ENCODE data around the gene FAM167B.
A peak's percentile ranks its signal among the peaks of the same experiment; 100 is the strongest.
"Not testable (repeated sequence)": the region's sequence is repeated elsewhere in the genome, so short reads cannot be mapped to it uniquely, and the experiment has no call there.

The FAM167B gene

GRCh38 chr1:32257227-32257508 is 10.1 kb downstream of the FAM167B start:
- FAIRE-seq (no peak), DNase-seq (ENCODE audit: low spot score) (no peak)

- not testable (repeated sequence) for DNase-seq (ENCODE audit: low spot score); FAIRE-seq
Observed at GRCh38 chr1:32263236-32263593, 16.2 kb downstream of the FAM167B start.

GRCh38 chr1:32263744-32264143 is 16.7 kb downstream of the FAM167B start:
- FAIRE-seq (no peak), DNase-seq (ENCODE audit: low spot score) (no peak)

- FAIRE-seq, result no peak
- DNase-seq (ENCODE audit: low spot score), result no peak
Observed at GRCh38 chr1:32265846-32266245, 18.8 kb downstream of the FAM167B start.

- FAIRE-seq (no peak), DNase-seq (ENCODE audit: low spot score) (no peak)
Observed at GRCh38 chr1:32266921-32267591, 20.0 kb downstream of the FAM167B start.

- FAIRE-seq (no peak), DNase-seq (ENCODE audit: low spot score) (no peak)
Observed at GRCh38 chr1:32269744-32270143, 22.7 kb downstream of the FAM167B start.

- no peak for FAIRE-seq
Observed at GRCh38 chr1:32272557-32273390, 25.8 kb downstream of the FAM167B start.

GRCh38 chr1:32273391-32274208 is 26.6 kb downstream of the FAM167B start:
- DNase-seq (ENCODE audit: low spot score), result peak; percentile 64
- no peak for FAIRE-seq

More at GRCh38 chr1:32272557-32273390, 25.8 kb downstream of the FAM167B start:
- DNase-seq (ENCODE audit: low spot score), result no peak

- DNase-seq (ENCODE audit: low spot score) (no peak), FAIRE-seq (no peak)
Observed at GRCh38 chr1:32274646-32275340, 27.8 kb downstream of the FAM167B start.

GRCh38 chr1:32275424-32275823 is 28.4 kb downstream of the FAM167B start:
- DNase-seq (ENCODE audit: low spot score) (no peak), FAIRE-seq (no peak)

- FAIRE-seq (no peak), DNase-seq (ENCODE audit: low spot score) (no peak)
Observed at GRCh38 chr1:32276032-32276782, 29.2 kb downstream of the FAM167B start.

- not testable (repeated sequence) for FAIRE-seq; DNase-seq (ENCODE audit: low spot score)
Observed at GRCh38 chr1:32284777-32285176, 37.8 kb downstream of the FAM167B start.

GRCh38 chr1:32285658-32286057 is 38.6 kb downstream of the FAM167B start:
- DNase-seq (ENCODE audit: low spot score) (no peak), FAIRE-seq (no peak)

GRCh38 chr1:32286763-32287162 is 39.7 kb downstream of the FAM167B start:
- FAIRE-seq, result no peak

GRCh38 chr1:32289256-32289655 is 42.2 kb downstream of the FAM167B start:
- no peak for FAIRE-seq

More at GRCh38 chr1:32286763-32287162, 39.7 kb downstream of the FAM167B start:
- no peak for DNase-seq (ENCODE audit: low spot score)

GRCh38 chr1:32291145-32291707 is 44.2 kb downstream of the FAM167B start:
- DNase-seq (ENCODE audit: low spot score), result peak; percentile 79
- FAIRE-seq, result peak; percentile 79

More at GRCh38 chr1:32289256-32289655, 42.2 kb downstream of the FAM167B start:
- DNase-seq (ENCODE audit: low spot score), result no peak

GRCh38 chr1:32291708-32292538 is 44.9 kb downstream of the FAM167B start, which contains the start of gene HDAC1:
HDAC1 (plus strand) TSS chr1:32292083; CDS start chr1:32292170, 87 bp downstream.
- FAIRE-seq (peak; percentile 76), DNase-seq (ENCODE audit: low spot score) (peak; percentile 97)

- DNase-seq (ENCODE audit: low spot score); FAIRE-seq: not testable (repeated sequence)
Observed at GRCh38 chr1:32298211-32298610, 51.2 kb downstream of the FAM167B start.
